HepG2 (cell line): Measurements from ENCODE around the gene ACVR2A. TPM values are rescaled to one million over a fixed set of nuclear protein-coding genes. Genes with fewer than 3 reads are reported as not detected.
A peak's percentile ranks its signal among the peaks of the same experiment; 100 is the strongest.

ENCODE experiments used
- ATAC-seq: fragments of 200-7000 bp; cut with Tn5 transposase; 3 replicates; pipeline ENCODE4 v1.9.1; 2020; ENCODE audit warnings: mild to moderate bottlenecking, moderate library complexity
- BruUV-seq: library from RNA; stranded (reverse); fragments of 400-500 nt; replicated peaks from 2 replicates; lab custom pipeline; 2021; lab: Mats Ljungman, UMichigan
- CTCF ChIA-PET: fragments of 300-600 bp; formaldehyde crosslinking; extraction: SDS; loops from one replicate; lab custom pipeline; 2021; ENCODE audit warnings: low total read pairs, inconsistent platforms, low intra/inter-chr PET ratio; lab: Yijun Ruan, JAX
- POLR2A ChIA-PET: fragments of 350-600 bp; sonication (Branson Sonifier 250); formaldehyde crosslinking; loops from one replicate; lab custom pipeline; 2020; ENCODE audit warnings: antibody characterized with exemption, inconsistent platforms; lab: Yijun Ruan, JAX
- DNase-seq: peaks from one replicate; pipeline ENCODE4 v3.0.0-alpha.2; 2015; ENCODE audit warnings: low spot score
- FAIRE-seq: peaks from 3 replicates; lab custom pipeline; 2011; peaks lifted over from hg19 to GRCh38; lab: Jason Lieb, UNC
- H2AFZ ChIP-seq: one replicate; pipeline ENCODE4 v1.6.1; 2011; ENCODE audit warnings: low read length, inconsistent platforms
- H3K27ac ChIP-seq: fragments of 300-600 bp; 3 replicates; pipeline ENCODE4 v1.8.0; 2011; ENCODE audit warnings: mixed run types, mild to moderate bottlenecking, mixed read lengths, low read length, inconsistent platforms; ENCODE audit not compliant: insufficient read depth; ENCODE audit errors: extremely low read length
- H3K27me3 ChIP-seq, 2 experiments: fragments of 200-600 bp in 1 of 2; 2 replicates in 1 of 2; 3 replicates in 1 of 2; pipeline versions ENCODE4 v1.6.0 to v1.8.0; 2011; ENCODE audit warnings: low read length in 2 of 2, mild to moderate bottlenecking in 2 of 2, moderate library complexity in 2 of 2, inconsistent platforms in 1 of 2; ENCODE audit not compliant: insufficient read depth in 2 of 2, control insufficient read depth in 1 of 2
- H3K36me3 ChIP-seq, 2 experiments: fragments of 200-600 bp in 1 of 2; replicated peaks in 1 of 2; 2 replicates in 1 of 2; 3 replicates in 1 of 2; pipeline versions ENCODE4 v1.5.1 to v1.8.0; 2011; ENCODE audit warnings: low read length in 2 of 2, inconsistent platforms in 1 of 2; ENCODE audit not compliant: insufficient read depth in 2 of 2, control insufficient read depth in 1 of 2
- H3K4me1 ChIP-seq: 2 replicates; pipeline ENCODE4 v1.5.1; 2012; ENCODE audit warnings: low read length, inconsistent platforms; ENCODE audit not compliant: insufficient read depth
- H3K4me2 ChIP-seq: 2 replicates; pipeline ENCODE4 v1.6.0; 2011; ENCODE audit warnings: low read depth, low read length, inconsistent platforms
- H3K4me3 ChIP-seq, 3 experiments: fragments of 200-600 bp in 1 of 3; sonication (generic), shearing (Covaris generic) in 1 of 3; replicated peaks in 1 of 3; 2 replicates each; pipeline ENCODE4 v1.5.1; 2011 to 2016; ENCODE audit warnings: low read length in 3 of 3, inconsistent platforms in 2 of 3, low read depth in 2 of 3, mild to moderate bottlenecking in 2 of 3, control low read depth in 1 of 3, mixed read lengths in 1 of 3; ENCODE audit not compliant: insufficient read depth in 1 of 3
- H3K79me2 ChIP-seq: one replicate; pipeline ENCODE4 v1.6.1; 2011; ENCODE audit warnings: low read length, inconsistent platforms; ENCODE audit not compliant: insufficient read depth
- H3K9ac ChIP-seq: 2 replicates; pipeline ENCODE4 v1.6.0; 2011; ENCODE audit warnings: mild to moderate bottlenecking, low read depth, low read length, inconsistent platforms; ENCODE audit not compliant: insufficient read depth
- H3K9me3 ChIP-seq: 2 replicates; pipeline ENCODE4 v1.5.1; 2012; ENCODE audit warnings: mild to moderate bottlenecking, low read length
- H4K20me1 ChIP-seq: 2 replicates; pipeline ENCODE4 v1.6.0; 2011; ENCODE audit warnings: inconsistent platforms, mild to moderate bottlenecking, low read length, moderate library complexity; ENCODE audit not compliant: insufficient read depth
- CEBPB ChIP-seq: IDR thresholded peaks from 2 replicates; pipeline ENCODE4 v1.6.1; 2011; ENCODE audit warnings: low read depth, low read length, improper control_type of control experiment, borderline replicate concordance
- GATAD2A ChIP-seq: IDR thresholded peaks from 2 replicates; pipeline ENCODE4 v1.6.1; 2016
- HOXA5 ChIP-seq: sonication (generic); formaldehyde crosslinking; IDR thresholded peaks from 2 replicates; pipeline ENCODE4 v1.4.0; 2020; ENCODE audit warnings: missing genetic modification reagents
- KAT7 ChIP-seq: IDR thresholded peaks from 2 replicates; pipeline ENCODE4 v1.6.1; 2018; ENCODE audit warnings: borderline replicate concordance, missing compliant biosample characterization
- NFIB ChIP-seq: sonication (generic); formaldehyde crosslinking; IDR thresholded peaks from 2 replicates; pipeline ENCODE4 v1.9.0; 2021; ENCODE audit warnings: missing genetic modification reagents, mild to moderate bottlenecking, borderline replicate concordance
- RCOR2 ChIP-seq: IDR thresholded peaks from 2 replicates; pipeline ENCODE4 v1.6.1; 2016; ENCODE audit warnings: missing biosample characterization, missing genetic modification reagents
- SAP130 ChIP-seq: IDR thresholded peaks from 2 replicates; pipeline ENCODE4 v1.6.1; 2016; ENCODE audit warnings: low read depth
- SMAD1 ChIP-seq: sonication (generic); formaldehyde crosslinking; IDR thresholded peaks from 2 replicates; pipeline ENCODE4 v1.4.0; 2020; ENCODE audit warnings: missing genetic modification reagents, low read depth, mild to moderate bottlenecking, borderline replicate concordance
- ZNF614 ChIP-seq: IDR thresholded peaks from 2 replicates; pipeline ENCODE4 v1.6.1; 2018; ENCODE audit warnings: missing biosample characterization, missing genetic modification reagents, inconsistent platforms, borderline replicate concordance
- WGBS: methylation state at CpG from one replicate; pipeline ENCODE4 v1.1.6; 2017; ENCODE audit warnings: low lambda C conversion rate; 5-methylcytosine and 5-hydroxymethylcytosine counted together
- in situ Hi-C: cut with HindIII; loops from 2 replicates; pipeline ENCODE4 v1.10.0; 2017; ENCODE audit warnings: low pct_unique_long_range_greater_than_20kb; ENCODE audit not compliant: extremely low pct_ligation_motif_present
- intact Hi-C: fragments of 100-400 bp; cut with micrococcal nuclease; formaldehyde crosslinking; loops from one replicate; pipeline ENCODE4 v1.10.0; 2022; ENCODE audit not compliant: unreplicated experiment
- polyA plus RNA-seq, 8 experiments: library from polyadenylated mRNA; depleted of rRNA in 3 of 8; stranded (reverse) in 7 of 8; unstranded in 1 of 8; fragments of >200 nt; fragmentation: Illumina TruSeq in 4 of 8; extraction: Trizol in 4 of 8; gene quantifications; 2 replicates each; pipeline versions ENCODE4 v1.2.1 to v1.2.3, GENCODE V29; 2011 to 2016; ENCODE audit warnings: low read depth in 4 of 8, missing spikeins in 1 of 8, mixed read lengths in 1 of 8; ENCODE audit not compliant: insufficient read depth in 1 of 8
- total RNA-seq, 5 experiments: library from RNA; depleted of rRNA; stranded (reverse); fragments of >200 nt; fragmentation: Illumina TruSeq; extraction: Trizol; gene quantifications; 2 replicates each; pipeline ENCODE4 v1.2.3, GENCODE V29; 2016; ENCODE audit warnings: low read depth in 1 of 5
- TF ChIP-seq, protein P1 (sequence below): sonication (generic); formaldehyde crosslinking; IDR thresholded peaks from 2 replicates; pipeline ENCODE4 v1.5.0; 2020; ENCODE audit warnings: mild to moderate bottlenecking, missing genetic modification reagents, borderline replicate concordance
- TF ChIP-seq, protein P2 (sequence below): sonication (generic); formaldehyde crosslinking; IDR thresholded peaks from 2 replicates; pipeline ENCODE4 v1.9.0; 2021; ENCODE audit warnings: mild to moderate bottlenecking, missing genetic modification reagents

ACVR2A gene
- total and polyA plus RNA-seq, 2 of the 13 experiments (the other 11 are each of a cell fraction or from before 2014, with no cell fraction given): 8.3 to 18.0 TPM

DNA sequence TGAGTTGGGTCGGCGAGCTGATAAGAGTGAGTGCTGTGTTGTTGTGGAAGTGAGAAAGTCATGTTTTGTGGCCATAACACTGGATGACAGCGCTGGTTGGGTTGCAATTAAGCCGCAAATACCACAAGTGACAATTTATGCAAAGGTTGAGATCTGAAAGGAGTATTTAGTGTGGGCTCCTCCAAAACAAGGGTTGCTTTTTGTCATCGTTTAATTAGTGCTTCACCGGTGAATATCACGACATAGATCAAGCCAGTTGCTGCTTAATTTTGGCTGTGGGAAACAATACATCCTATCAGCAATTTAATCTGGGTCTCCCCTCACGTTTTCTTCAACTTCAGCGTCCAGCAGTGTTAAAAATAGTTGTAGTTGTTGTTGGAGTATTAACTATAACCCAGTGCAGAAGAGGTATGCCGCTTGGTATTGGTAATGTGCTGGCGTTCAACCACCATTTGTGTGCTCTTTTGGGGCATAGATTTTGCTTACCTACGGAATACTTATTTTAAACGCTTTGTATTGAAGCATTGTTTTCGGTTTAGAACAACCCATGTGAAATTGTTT, 662 bp downstream of the ACVR2A start (continued):
- TF ChIP-seq, protein P1, sequence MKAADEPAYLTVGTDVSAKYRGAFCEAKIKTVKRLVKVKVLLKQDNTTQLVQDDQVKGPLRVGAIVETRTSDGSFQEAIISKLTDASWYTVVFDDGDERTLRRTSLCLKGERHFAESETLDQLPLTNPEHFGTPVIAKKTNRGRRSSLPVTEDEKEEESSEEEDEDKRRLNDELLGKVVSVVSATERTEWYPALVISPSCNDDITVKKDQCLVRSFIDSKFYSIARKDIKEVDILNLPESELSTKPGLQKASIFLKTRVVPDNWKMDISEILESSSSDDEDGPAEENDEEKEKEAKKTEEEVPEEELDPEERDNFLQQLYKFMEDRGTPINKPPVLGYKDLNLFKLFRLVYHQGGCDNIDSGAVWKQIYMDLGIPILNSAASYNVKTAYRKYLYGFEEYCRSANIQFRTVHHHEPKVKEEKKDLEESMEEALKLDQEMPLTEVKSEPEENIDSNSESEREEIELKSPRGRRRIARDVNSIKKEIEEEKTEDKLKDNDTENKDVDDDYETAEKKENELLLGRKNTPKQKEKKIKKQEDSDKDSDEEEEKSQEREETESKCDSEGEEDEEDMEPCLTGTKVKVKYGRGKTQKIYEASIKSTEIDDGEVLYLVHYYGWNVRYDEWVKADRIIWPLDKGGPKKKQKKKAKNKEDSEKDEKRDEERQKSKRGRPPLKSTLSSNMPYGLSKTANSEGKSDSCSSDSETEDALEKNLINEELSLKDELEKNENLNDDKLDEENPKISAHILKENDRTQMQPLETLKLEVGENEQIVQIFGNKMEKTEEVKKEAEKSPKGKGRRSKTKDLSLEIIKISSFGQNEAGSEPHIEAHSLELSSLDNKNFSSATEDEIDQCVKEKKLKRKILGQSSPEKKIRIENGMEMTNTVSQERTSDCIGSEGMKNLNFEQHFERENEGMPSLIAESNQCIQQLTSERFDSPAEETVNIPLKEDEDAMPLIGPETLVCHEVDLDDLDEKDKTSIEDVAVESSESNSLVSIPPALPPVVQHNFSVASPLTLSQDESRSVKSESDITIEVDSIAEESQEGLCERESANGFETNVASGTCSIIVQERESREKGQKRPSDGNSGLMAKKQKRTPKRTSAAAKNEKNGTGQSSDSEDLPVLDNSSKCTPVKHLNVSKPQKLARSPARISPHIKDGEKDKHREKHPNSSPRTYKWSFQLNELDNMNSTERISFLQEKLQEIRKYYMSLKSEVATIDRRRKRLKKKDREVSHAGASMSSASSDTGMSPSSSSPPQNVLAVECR (CRISPR knock-in tag): peak; percentile 7; the same call in 1 of the 2 replicates
- TF ChIP-seq SMAD1 (CRISPR knock-in tag) (no peak), CEBPB (no peak), NFIB (CRISPR knock-in tag) (no peak), RCOR2 (CRISPR knock-in tag) (no peak), HOXA5 (CRISPR knock-in tag) (no peak)

DNA sequence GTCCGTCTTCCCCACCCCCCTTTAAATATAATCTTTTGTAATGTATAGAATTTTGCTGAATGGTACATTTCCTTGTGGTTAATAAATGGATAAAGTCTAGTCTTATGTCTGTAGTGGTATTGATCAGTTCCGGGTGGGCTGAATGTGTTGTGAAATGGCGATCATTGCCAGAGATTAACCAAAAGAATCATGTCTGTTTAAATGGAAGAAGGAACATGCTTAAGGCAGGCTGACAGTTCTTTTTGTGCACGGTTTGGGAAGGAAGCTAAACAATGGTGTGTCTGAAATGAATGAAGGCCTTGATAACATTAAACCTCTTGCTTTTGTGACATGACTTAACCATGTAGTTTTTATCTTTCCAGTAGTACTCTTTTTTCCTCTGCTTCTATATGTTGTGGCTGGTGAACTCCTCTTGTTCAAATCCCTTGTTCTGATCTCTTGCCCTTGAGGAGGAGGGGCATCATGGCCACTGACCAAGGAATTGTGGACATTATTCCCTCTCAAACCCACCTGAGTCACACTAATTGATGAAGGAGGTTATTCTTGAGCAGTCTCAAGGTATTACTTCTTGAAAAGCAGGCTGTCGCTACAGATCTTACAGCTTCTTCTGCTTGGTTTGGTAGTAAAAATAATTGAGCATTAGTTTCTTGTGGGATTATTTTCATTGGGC, 1.7 kb downstream of the ACVR2A start:
- 0 out of 2 replicates have a peak, but pooled peaks cover 3% of the 10 kb centered on the region for H4K20me1 ChIP-seq
- H3K36me3 ChIP-seq: no peaks in the 10 kb centered on the region
- DNase-seq (peak; percentile 25), ATAC-seq (no peak), FAIRE-seq (no peak)
- no TSS peak for BruUV-seq
- in situ Hi-C loops: no loop called here
- H3K27ac ChIP-seq: peak overlapping the region; percentile 88
- peaks cover 67% of the 10 kb centered on the region for H3K79me2 ChIP-seq
- H3K4me3 ChIP-seq: peak overlapping the region; percentile 88 to 97 (median 94)
- peaks cover 56% of the 10 kb centered on the region for H3K4me1 ChIP-seq
- intact Hi-C loops: loop anchor here (1.0 to 10.0 kb wide), 4 partner anchors 16 to 798 kb away; partner anchors contain the start of gene EPC2
- ChIA-PET POLR2A (no interaction called here), CTCF (no interaction called here)
- no peak overlapping the region for H2AFZ ChIP-seq
- no peaks in the 10 kb centered on the region; a peak in 1 of 5 replicates for H3K27me3 ChIP-seq
- peak overlapping the region; percentile 87 for H3K4me2 ChIP-seq
- peak overlapping the region; percentile 89 for H3K9ac ChIP-seq
- H3K9me3 ChIP-seq: no peaks in the 10 kb centered on the region
- 16% methylated on average over 5 of the region's 5 CpGs for WGBS
- no peak for TF ChIP-seq ZNF614
- peak; percentile 30; the same call in 1 of the 2 replicates for TF ChIP-seq GATAD2A (CRISPR knock-in tag)
- TF ChIP-seq, protein P2, sequence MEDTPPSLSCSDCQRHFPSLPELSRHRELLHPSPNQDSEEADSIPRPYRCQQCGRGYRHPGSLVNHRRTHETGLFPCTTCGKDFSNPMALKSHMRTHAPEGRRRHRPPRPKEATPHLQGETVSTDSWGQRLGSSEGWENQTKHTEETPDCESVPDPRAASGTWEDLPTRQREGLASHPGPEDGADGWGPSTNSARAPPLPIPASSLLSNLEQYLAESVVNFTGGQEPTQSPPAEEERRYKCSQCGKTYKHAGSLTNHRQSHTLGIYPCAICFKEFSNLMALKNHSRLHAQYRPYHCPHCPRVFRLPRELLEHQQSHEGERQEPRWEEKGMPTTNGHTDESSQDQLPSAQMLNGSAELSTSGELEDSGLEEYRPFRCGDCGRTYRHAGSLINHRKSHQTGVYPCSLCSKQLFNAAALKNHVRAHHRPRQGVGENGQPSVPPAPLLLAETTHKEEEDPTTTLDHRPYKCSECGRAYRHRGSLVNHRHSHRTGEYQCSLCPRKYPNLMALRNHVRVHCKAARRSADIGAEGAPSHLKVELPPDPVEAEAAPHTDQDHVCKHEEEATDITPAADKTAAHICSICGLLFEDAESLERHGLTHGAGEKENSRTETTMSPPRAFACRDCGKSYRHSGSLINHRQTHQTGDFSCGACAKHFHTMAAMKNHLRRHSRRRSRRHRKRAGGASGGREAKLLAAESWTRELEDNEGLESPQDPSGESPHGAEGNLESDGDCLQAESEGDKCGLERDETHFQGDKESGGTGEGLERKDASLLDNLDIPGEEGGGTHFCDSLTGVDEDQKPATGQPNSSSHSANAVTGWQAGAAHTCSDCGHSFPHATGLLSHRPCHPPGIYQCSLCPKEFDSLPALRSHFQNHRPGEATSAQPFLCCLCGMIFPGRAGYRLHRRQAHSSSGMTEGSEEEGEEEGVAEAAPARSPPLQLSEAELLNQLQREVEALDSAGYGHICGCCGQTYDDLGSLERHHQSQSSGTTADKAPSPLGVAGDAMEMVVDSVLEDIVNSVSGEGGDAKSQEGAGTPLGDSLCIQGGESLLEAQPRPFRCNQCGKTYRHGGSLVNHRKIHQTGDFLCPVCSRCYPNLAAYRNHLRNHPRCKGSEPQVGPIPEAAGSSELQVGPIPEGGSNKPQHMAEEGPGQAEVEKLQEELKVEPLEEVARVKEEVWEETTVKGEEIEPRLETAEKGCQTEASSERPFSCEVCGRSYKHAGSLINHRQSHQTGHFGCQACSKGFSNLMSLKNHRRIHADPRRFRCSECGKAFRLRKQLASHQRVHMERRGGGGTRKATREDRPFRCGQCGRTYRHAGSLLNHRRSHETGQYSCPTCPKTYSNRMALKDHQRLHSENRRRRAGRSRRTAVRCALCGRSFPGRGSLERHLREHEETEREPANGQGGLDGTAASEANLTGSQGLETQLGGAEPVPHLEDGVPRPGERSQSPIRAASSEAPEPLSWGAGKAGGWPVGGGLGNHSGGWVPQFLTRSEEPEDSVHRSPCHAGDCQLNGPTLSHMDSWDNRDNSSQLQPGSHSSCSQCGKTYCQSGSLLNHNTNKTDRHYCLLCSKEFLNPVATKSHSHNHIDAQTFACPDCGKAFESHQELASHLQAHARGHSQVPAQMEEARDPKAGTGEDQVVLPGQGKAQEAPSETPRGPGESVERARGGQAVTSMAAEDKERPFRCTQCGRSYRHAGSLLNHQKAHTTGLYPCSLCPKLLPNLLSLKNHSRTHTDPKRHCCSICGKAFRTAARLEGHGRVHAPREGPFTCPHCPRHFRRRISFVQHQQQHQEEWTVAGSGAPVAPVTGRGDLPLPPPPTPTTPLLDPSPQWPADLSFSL (CRISPR knock-in tag): peak; percentile 85
- 0 out of 2 replicates have a peak, but pooled peaks have one; percentile 42 for TF ChIP-seq SAP130 (CRISPR knock-in tag)
- peak; percentile 38; the same call in 1 of the 2 replicates for TF ChIP-seq KAT7 (CRISPR knock-in tag)
